ENCODE results near the gene RNU6-9.

RNU6-9 gene

DNA sequence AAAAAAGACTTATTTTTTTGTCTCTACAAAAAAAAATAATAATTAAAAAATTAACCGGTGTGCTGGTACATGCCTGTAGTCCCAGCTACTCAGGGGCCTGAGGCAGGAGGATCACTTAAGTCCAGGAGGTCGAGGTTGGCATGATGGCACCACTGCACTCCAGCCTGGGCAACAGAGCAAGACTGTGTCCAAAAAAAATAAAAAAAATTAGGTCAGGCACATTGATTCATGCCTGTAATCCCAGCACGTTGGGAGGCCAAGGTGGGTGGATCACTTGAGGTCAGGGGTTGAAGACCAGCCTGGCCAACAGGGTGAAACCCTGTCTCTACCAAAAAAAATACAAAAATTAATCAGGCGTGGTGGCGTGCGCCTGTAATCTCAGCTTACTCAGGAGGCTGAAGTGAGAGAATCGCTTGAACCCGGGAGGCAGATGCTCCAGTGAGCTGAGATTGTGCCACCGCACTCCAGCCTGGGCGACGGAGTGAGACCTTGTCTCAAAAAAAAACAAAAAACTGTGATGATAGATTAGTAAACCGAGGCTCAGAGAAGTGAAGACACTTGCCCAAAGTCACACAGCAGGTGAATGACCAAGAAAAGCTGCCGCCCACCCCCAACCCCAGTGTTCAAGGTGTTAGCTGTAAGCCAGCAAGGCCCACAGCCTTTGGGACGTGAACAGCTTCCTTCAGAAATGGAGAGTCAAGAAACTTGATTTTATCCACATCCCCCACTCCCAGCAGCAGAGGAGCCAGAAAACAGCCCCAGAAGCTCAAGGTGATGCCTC lies 9.4 kb downstream of the RNU6-9 start:
- in situ Hi-C loops (cut with MboI; ENCODE audit: low sequenced_read_pairs), result no loop called here
- H3K4me3 ChIP-seq, result no peak overlapping the region
- H3K27me3 ChIP-seq (ENCODE audit: low read depth), result no peaks in the 10 kb centered on the region
- no peaks in the 10 kb centered on the region for H3K4me1 ChIP-seq
- no peaks in the 10 kb centered on the region for H3K9me3 ChIP-seq
- peaks cover 16% of the 10 kb centered on the region for H3K36me3 ChIP-seq (replicated peaks)
- no peak for DNase-seq (ENCODE audit: low spot score in 2 of 2)

GRCh38 chr19:903266-903797 lies 10.0 kb downstream of the RNU6-9 start:
- no peaks in the 10 kb centered on the region for H3K9me3 ChIP-seq
- H3K4me3 ChIP-seq, result no peak overlapping the region
- H3K4me1 ChIP-seq, result no peaks in the 10 kb centered on the region
- in situ Hi-C loops (cut with MboI; ENCODE audit: low sequenced_read_pairs), result no loop called here
- no peaks in the 10 kb centered on the region for H3K27me3 ChIP-seq (ENCODE audit: low read depth)
- DNase-seq (ENCODE audit: low spot score in 2 of 2), result no peak
- H3K36me3 ChIP-seq (replicated peaks), result peaks cover 14% of the 10 kb centered on the region

GRCh38 chr19:904545-904944 lies 11.3 kb downstream of the RNU6-9 start:
- no peak for DNase-seq (ENCODE audit: low spot score in 2 of 2)
- no peaks in the 10 kb centered on the region for H3K9me3 ChIP-seq
- in situ Hi-C loops (cut with MboI; ENCODE audit: low sequenced_read_pairs), result no loop called here

GRCh38 chr19:906480-906879 lies 13.2 kb downstream of the RNU6-9 start:
- no peaks in the 10 kb centered on the region for H3K4me1 ChIP-seq
- no peak for DNase-seq (ENCODE audit: low spot score in 2 of 2)
- H3K4me3 ChIP-seq, result no peak overlapping the region
- in situ Hi-C loops (cut with MboI; ENCODE audit: low sequenced_read_pairs), result no loop called here
- H3K36me3 ChIP-seq (replicated peaks), result peaks cover 10% of the 10 kb centered on the region
- H3K27me3 ChIP-seq (ENCODE audit: low read depth), result no peaks in the 10 kb centered on the region
- no peaks in the 10 kb centered on the region for H3K9me3 ChIP-seq

More at GRCh38 chr19:904545-904944, 11.3 kb downstream of the RNU6-9 start:
- H3K27me3 ChIP-seq (ENCODE audit: low read depth), result no peaks in the 10 kb centered on the region
- H3K4me1 ChIP-seq, result no peaks in the 10 kb centered on the region
- peaks cover 10% of the 10 kb centered on the region for H3K36me3 ChIP-seq (replicated peaks)
- H3K4me3 ChIP-seq, result no peak overlapping the region

DNA sequence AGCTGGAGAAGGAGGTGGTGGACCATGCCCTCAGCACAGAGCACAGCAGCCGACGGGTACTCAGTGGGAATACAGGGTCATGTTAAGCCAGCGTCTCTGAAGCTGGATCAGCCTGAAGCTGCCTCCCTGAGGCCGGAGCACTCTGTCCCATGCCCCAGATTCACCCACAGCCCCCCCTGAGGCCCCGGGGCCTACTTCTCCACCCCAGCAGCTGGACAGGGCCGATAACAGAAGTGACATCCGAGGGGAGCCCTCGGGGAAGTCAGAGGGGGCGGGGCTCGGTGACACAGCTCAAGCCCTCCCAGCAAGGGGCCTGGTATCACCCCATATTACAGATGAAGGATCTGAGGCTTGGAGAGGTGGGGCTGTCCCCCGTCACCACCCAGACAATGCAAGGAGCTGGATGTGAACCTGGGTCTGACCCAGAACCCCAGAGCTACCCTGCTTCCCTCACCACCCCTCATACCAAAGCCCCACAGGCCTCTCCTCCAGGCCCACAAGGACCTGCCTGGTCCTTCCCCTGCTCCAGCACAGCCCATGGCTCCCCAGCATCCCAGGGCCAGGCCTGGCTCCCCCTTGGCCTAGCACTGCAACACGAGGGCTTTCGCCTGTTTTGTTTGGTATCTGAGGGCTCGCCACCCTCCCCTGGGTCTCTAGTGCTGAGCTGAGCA lies 14.0 kb downstream of the RNU6-9 start:
- Histone ChIP-seq H3K9me3 (no peaks in the 10 kb centered on the region), H3K36me3 (replicated peaks) (peaks cover 6% of the 10 kb centered on the region), H3K4me3 (no peak overlapping the region), H3K27me3 (ENCODE audit: low read depth) (no peaks in the 10 kb centered on the region), H3K4me1 (no peaks in the 10 kb centered on the region)
- in situ Hi-C loops (cut with MboI; ENCODE audit: low sequenced_read_pairs), result no loop called here
- no peak for DNase-seq (ENCODE audit: low spot score in 2 of 2)

DNA sequence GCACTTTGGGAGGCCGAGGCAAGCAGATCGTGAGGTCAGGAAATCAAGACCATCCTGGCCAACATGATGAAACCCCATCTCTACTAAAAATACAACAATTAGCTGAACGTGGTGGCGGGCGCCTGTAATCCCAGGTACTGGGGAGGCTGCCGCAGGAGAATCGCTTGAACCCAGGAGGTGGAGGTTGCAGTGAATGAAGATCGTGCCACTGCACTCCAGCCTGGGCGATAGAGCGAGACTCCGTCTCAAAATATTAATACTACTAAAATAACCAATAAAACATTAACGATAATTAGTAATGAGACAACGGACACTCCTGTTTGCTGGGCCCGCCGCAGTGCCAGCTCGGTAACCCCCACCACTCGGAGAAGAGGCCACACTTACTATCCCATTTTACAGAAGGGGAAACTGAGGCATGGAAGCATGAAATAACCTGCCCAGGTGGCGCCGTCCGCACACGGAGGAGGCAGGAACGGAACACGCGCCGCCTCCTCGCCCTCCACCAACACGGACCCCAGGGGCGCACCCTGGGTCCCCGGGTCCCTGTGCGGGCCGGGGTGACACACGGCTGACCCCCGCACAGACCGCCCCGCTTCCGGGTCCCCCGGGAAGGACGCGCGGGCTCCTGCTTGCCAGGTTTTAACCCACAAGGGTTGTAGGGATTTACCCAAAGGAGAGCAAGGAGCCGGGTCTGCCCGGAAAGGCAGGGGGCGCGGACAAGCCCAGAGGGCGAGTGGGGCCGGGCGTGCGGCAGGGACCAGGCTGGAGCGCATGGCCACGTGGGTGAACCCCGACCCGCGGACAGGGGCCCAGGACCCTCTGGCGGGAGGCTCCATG lies 18.1 kb downstream of the RNU6-9 start:
- no peaks in the 10 kb centered on the region for H3K27me3 ChIP-seq (ENCODE audit: low read depth)
- DNase-seq (ENCODE audit: low spot score in 2 of 2), result no peak
- peaks cover 6% of the 10 kb centered on the region for H3K36me3 ChIP-seq (replicated peaks)
- peaks cover 5% of the 10 kb centered on the region; the same call in 1 of the 2 replicates for H3K4me1 ChIP-seq
- in situ Hi-C loops (cut with MboI; ENCODE audit: low sequenced_read_pairs), result no loop called here
- H3K9me3 ChIP-seq, result no peaks in the 10 kb centered on the region
- H3K4me3 ChIP-seq, result peak overlapping the region; percentile 9; the same call in 1 of the 2 replicates

DNA sequence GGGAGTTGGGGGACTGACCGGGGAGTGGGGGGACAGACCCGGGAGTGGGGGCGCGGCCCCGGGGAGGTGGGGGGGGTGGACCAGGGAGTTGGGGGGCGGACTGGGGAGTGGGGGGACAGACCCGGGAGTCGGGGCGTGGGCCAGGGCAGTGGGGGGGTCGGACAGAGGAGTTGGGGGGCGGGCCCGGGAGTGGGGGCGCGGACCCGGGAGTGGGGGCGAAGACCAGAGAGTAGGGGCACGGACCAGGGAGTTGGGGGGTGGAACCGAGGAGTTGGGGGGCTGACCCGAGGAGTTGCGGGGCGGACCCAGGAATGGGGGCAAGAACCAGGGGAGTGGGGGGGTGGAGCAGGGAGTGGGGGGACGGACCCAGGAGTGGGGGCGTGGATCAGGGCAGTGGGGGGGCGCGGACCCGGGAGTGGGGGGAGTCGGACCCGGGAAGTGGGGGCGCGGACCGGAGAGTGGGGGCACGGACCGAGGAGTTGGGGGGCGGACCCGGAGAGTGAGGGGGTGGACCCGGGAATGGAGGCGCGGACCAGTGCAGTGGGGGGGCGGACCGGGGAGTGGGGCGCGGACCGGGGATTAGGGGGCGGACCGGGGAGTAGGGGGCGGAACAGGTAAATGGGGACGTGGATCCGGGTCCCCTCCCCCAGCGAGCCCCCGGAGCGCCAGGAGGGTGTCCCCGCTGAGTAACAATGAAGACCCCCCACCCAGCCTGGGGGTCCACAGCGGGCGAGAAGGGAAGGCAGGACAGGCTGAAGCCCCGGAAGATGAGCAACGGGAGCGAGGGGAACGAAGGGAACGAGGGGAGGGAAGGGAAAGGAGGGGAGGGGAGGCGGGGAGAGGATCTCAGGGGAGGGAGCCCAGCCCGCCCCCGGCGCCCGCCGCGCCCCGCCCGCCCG lies 19.1 kb downstream of the RNU6-9 start:
- Histone ChIP-seq H3K4me3 (peak overlapping the region; percentile 76), H3K36me3 (replicated peaks) (peaks cover 6% of the 10 kb centered on the region), H3K9me3 (no peaks in the 10 kb centered on the region), H3K4me1 (peaks cover 9% of the 10 kb centered on the region), H3K27me3 (ENCODE audit: low read depth) (no peaks in the 10 kb centered on the region)
- in situ Hi-C loops (cut with MboI; ENCODE audit: low sequenced_read_pairs), result no loop called here
- DNase-seq (ENCODE audit: low spot score in 2 of 2), result peak in 1 of 2 experiments; percentile 43

DNA sequence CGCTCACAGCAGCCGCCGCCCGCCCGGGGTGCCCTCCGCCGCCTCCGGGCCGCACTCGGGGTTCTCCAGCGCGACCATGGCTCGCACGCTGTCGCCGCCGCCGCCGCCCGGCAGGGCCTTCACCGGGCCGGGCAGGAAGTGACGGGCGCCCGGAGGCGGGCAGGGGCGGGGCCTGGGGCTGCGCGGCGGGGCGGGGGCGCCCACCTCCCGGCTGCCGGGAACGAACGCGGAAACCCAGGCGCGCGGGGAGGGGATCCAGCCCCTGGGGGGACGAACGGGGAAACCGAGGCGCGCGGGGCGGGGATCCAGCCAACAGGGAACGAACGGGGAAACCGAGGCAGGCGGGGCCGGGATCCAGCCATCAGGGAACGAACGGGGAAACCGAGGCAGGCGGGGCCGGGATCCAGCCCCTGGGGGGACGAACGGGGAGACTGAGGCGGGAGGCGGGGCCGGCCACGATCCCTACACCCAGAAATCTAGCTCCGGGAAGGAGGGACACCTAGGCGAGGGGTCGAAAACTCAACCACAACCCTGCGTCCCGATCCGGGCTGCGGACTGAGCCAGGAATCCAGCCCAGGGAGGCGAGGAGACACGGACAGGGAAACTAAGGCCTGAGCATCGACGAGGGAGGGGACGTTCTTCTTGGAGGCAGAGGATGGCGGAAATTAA lies 19.9 kb downstream of the RNU6-9 start, which contains the start of gene R3HDM4:
Gene R3HDM4 (minus strand): TSS at position 140 of the 669 bp plus-strand sequence. CDS start 62 bp downstream, at position 78.
- peaks cover 6% of the 10 kb centered on the region for H3K36me3 ChIP-seq (replicated peaks)
- DNase-seq (ENCODE audit: low spot score in 2 of 2), result peak; percentile 59 to 85
- peak within 1 kb of the TSS; percentile 76 for H3K4me3 ChIP-seq
- H3K27me3 ChIP-seq (ENCODE audit: low read depth), result no peaks in the 10 kb centered on the region
- no peaks in the 10 kb centered on the region for H3K9me3 ChIP-seq
- in situ Hi-C loops (cut with MboI; ENCODE audit: low sequenced_read_pairs), result no loop called here
- peaks cover 13% of the 10 kb centered on the region for H3K4me1 ChIP-seq

DNA sequence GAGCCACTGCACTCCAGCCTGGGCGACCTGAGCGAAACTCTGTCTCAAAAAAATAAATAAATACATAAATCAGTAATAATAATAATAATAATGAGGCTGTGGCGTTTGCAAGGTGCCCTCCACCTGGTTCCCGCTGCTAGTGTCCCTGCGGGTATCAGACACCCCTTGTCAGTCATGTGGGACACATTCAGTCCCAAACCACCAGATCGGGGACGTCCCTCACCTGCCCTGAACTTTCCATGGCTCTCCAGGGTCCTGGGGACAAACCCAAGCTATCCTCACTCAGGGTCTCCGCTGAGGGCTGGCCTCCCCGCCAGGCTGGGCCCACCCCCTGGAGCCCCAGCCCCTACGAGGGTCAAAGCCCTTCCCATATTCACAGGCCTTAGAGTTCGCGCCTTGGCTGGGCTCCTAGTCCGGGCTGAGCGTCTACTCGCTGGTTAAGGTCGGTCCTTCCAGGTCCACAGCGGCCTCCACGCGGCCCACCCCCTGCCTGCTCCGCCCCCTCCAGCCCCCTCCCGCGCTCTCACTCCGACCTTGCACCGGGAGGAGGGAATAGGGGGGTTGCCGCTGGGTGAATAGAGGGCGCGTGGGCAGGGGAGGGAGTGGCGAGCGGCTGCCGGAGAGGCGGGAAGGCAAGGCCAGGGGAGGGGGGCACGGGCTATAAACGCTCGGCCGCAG lies 23.5 kb downstream of the RNU6-9 start:
- DNase-seq (ENCODE audit: low spot score in 2 of 2), result peak; percentile 81 to 94
- no peaks in the 10 kb centered on the region for H3K36me3 ChIP-seq (replicated peaks)
- no peaks in the 10 kb centered on the region for H3K9me3 ChIP-seq
- no peaks in the 10 kb centered on the region for H3K27me3 ChIP-seq (ENCODE audit: low read depth)
- in situ Hi-C loops (cut with MboI; ENCODE audit: low sequenced_read_pairs), result no loop called here
- H3K4me1 ChIP-seq, result peaks cover 14% of the 10 kb centered on the region
- H3K4me3 ChIP-seq, result peak overlapping the region; percentile 44

GRCh38 chr19:917323-918151 lies 24.3 kb downstream of the RNU6-9 start, which contains the start of gene KISS1R:
KISS1R (plus strand) TSS chr19:917333; CDS start chr19:917503, 170 bp downstream.
- Histone ChIP-seq H3K9me3 (no peaks in the 10 kb centered on the region), H3K4me1 (peaks cover 17% of the 10 kb centered on the region), H3K36me3 (replicated peaks) (no peaks in the 10 kb centered on the region), H3K4me3 (peak within 1 kb of the TSS; percentile 44), H3K27me3 (ENCODE audit: low read depth) (no peaks in the 10 kb centered on the region)
- DNase-seq (ENCODE audit: low spot score in 2 of 2), result peak; percentile 56 to 85
- in situ Hi-C loops (cut with MboI; ENCODE audit: low sequenced_read_pairs), result no loop called here

- no peaks in the 10 kb centered on the region for H3K9me3 ChIP-seq
- H3K27me3 ChIP-seq (ENCODE audit: low read depth), result no peaks in the 10 kb centered on the region
- DNase-seq (ENCODE audit: low spot score in 2 of 2), result no peak
- H3K4me3 ChIP-seq, result peak overlapping the region; percentile 44
- no peaks in the 10 kb centered on the region for H3K36me3 ChIP-seq (replicated peaks)
- H3K4me1 ChIP-seq, result peaks cover 17% of the 10 kb centered on the region
- in situ Hi-C loops (cut with MboI; ENCODE audit: low sequenced_read_pairs), result no loop called here
Observed at GRCh38 chr19:918152-918437, 24.8 kb downstream of the RNU6-9 start.
